Activated CD4-positive, alpha-beta T cell treated with anti-CD3 and anti-CD28 coated beads, Interleukin-2, amount 50 U/mL, for 24 hours (primary cell): ENCODE data around the gene BAZ1B.
"Not testable (repeated sequence)": the region's sequence is repeated elsewhere in the genome, so short reads cannot be mapped to it uniquely, and the experiment has no call there.

Source experiments
- DNase-seq, 2 donors: peaks; one replicate each; pipeline ENCODE4 v3.0.0-alpha.2; 2020; ENCODE audit warnings: low read depth in 1 of 2, low spot score in 1 of 2

Gene BAZ1B

GRCh38 chr7:73507556-73507955 lies 14.5 kb downstream of the BAZ1B start:
- DNase-seq: no peak

- DNase-seq: no peak
These were observed 17.2 kb downstream of the BAZ1B start for GRCh38 chr7:73504920-73505319.

- DNase-seq: no peak
These were observed 18.1 kb downstream of the BAZ1B start for GRCh38 chr7:73504017-73504416.

GRCh38 chr7:73503229-73503628 lies 18.9 kb downstream of the BAZ1B start:
- DNase-seq: no peak

GRCh38 chr7:73496626-73497025 lies 25.5 kb downstream of the BAZ1B start:
- DNase-seq: no peak

GRCh38 chr7:73495507-73495906 lies 26.6 kb downstream of the BAZ1B start:
- not testable (repeated sequence) for DNase-seq

- no peak for DNase-seq
These were observed 32.1 kb downstream of the BAZ1B start for GRCh38 chr7:73489976-73490375.

- no peak for DNase-seq
These were observed 34.6 kb downstream of the BAZ1B start for GRCh38 chr7:73487486-73487885.

GRCh38 chr7:73483171-73483570 lies 38.9 kb downstream of the BAZ1B start:
- DNase-seq: no peak

- no peak for DNase-seq
These were observed 39.3 kb downstream of the BAZ1B start for GRCh38 chr7:73482746-73483145.

GRCh38 chr7:73481521-73481920 lies 40.6 kb downstream of the BAZ1B start:
- not testable (repeated sequence) for DNase-seq

GRCh38 chr7:73478549-73478948 lies 43.5 kb downstream of the BAZ1B start:
- no peak for DNase-seq

- no peak for DNase-seq
These were observed 44.7 kb downstream of the BAZ1B start for GRCh38 chr7:73477376-73477775.

GRCh38 chr7:73470208-73470607 lies 51.9 kb downstream of the BAZ1B start:
- DNase-seq: no peak

- DNase-seq: not testable (repeated sequence)
These were observed 55.0 kb downstream of the BAZ1B start for GRCh38 chr7:73467046-73467445.

GRCh38 chr7:73466112-73466511 lies 56.0 kb downstream of the BAZ1B start:
- DNase-seq: no peak

GRCh38 chr7:73463966-73464365 lies 58.1 kb downstream of the BAZ1B start:
- DNase-seq: no peak

GRCh38 chr7:73463260-73463659 lies 58.8 kb downstream of the BAZ1B start:
- DNase-seq: no peak

- DNase-seq: no peak
These were observed 60.3 kb downstream of the BAZ1B start for GRCh38 chr7:73461782-73462285.

- DNase-seq: no peak
These were observed 67.7 kb downstream of the BAZ1B start for GRCh38 chr7:73454424-73454823.

- DNase-seq: no peak
These were observed 69.0 kb downstream of the BAZ1B start for GRCh38 chr7:73452999-73453635.

- peak in 1 of 2 donors; percentile 17 for DNase-seq
These were observed 70.2 kb downstream of the BAZ1B start for GRCh38 chr7:73451780-73452398.

GRCh38 chr7:73449422-73449821 lies 72.7 kb downstream of the BAZ1B start:
- DNase-seq: no peak
